Measurements from ENCODE around the gene ZC3H12A.

DNA sequence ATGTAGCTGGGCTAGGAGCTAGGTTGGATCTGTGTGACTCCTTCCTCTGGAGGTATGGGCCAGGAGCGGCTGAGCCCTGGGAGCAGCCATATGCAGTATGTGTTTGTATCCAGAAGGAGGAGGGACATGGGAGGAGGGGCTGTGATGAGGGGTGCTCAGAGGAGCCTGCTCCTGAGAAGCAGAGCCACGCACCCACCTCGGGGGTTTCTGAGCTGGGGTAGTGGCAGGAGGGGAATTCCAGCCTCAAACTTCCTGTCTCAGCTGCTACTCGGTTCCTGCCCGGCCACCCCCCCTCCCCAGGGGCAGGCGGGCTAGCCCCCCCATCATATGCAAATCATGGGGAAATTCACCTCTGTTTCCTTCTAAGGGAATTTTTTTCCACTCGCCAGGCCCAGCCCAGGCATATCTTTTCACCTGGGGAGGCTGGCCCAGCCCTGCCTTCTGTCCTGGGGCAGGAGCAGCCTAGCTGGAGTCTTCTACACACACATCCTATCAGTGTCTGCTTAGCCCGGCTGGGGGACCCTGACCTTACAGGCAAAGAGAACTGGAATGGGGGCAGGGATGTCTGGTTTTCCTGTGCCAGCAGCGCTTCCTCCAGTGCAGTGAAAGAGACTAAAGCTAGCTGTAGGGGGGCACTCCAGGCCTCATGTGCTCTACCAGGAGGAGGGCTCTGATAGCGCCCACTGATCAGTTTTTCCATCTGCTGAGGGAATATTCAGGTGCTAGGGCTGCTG, 3.0 kb downstream of the ZC3H12A start:
- TF ChIP-seq SIN3A (IDR thresholded peaks at IDR 0.05; ENCODE audit: borderline replicate concordance, insufficient read depth, low read depth, low read length) = no peak
- TF ChIP-seq, protein P1, sequence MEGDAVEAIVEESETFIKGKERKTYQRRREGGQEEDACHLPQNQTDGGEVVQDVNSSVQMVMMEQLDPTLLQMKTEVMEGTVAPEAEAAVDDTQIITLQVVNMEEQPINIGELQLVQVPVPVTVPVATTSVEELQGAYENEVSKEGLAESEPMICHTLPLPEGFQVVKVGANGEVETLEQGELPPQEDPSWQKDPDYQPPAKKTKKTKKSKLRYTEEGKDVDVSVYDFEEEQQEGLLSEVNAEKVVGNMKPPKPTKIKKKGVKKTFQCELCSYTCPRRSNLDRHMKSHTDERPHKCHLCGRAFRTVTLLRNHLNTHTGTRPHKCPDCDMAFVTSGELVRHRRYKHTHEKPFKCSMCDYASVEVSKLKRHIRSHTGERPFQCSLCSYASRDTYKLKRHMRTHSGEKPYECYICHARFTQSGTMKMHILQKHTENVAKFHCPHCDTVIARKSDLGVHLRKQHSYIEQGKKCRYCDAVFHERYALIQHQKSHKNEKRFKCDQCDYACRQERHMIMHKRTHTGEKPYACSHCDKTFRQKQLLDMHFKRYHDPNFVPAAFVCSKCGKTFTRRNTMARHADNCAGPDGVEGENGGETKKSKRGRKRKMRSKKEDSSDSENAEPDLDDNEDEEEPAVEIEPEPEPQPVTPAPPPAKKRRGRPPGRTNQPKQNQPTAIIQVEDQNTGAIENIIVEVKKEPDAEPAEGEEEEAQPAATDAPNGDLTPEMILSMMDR (IDR thresholded peaks at IDR 0.05) = no peak

Measured in Panc1 (cell line).